ENCODE data around the gene ZDHHC23.

Gene ZDHHC23, protein sequence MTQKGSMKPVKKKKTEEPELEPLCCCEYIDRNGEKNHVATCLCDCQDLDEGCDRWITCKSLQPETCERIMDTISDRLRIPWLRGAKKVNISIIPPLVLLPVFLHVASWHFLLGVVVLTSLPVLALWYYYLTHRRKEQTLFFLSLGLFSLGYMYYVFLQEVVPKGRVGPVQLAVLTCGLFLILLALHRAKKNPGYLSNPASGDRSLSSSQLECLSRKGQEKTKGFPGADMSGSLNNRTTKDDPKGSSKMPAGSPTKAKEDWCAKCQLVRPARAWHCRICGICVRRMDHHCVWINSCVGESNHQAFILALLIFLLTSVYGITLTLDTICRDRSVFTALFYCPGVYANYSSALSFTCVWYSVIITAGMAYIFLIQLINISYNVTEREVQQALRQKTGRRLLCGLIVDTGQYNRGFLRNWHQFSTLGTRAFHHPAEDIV
- 0.29 to 2.4 (median 1.1) reads per million in 18 experiments for total RNA-seq

DNA sequence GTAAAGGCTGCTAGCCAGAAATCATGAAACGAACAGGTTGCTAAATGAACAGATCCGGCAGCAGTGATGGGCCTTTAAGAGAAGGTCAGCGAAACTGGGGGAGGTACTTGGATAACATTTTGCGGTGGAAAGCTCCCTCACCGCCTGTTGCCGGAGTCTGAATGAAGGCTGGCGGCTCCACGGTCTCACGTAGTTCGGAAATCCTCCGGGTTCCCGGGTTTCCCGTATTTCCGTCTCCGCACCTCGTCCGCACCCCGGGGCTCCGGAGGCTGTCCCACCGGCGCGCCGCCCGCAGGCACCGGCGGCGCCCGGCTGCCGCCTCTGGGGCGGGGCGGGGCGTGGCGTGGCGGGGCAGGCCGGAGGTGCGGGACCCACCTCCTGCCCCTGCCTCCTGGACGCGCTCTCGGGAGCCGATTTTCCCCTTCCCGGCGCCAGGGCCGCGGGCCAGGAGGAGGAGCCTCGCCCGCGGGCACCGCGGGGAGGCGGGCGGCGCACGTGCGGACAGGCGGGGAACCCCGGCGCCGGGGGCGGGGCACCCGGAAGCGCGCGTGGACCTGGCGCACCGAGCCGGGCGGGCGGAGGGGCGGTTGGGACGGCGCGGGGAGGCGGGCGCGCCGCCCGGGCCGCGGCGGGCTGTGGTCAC lies at the start of gene ZDHHC23:
Gene ZDHHC23, plus strand, starts transcription at position 642 of the 643 bp plus-strand sequence. CDS start 790 bp downstream, outside the sequence.
- DNase-seq = peak; percentile 17 to 47

DNA sequence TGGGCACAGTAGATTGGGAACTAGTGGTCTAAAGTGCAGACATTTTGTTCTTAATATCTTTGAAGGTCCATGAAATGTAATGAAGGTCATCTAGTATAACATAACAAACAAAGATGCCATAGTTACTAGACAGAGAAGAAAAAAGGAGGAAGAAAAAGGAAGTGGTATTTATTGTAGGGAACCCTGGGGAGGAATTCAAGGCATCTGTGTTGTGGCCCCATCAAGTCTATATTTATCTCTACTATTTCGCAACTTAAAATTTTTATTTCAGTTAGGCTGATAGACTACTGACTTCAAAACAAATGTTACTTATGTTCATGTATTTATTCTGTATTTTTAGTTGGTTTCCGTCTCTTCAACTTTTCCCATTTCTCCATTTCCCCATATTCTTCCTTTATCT lies 48.9 kb upstream of the ZDHHC23 start:
- DNase-seq = no peak

- no peak for DNase-seq
Observed at GRCh38 chr3:113906568-113907140, 41.2 kb upstream of the ZDHHC23 start.

GRCh38 chr3:113908133-113908532 lies 39.7 kb upstream of the ZDHHC23 start:
- DNase-seq = no peak

- no peak for DNase-seq
Observed at GRCh38 chr3:113910966-113911365, 36.8 kb upstream of the ZDHHC23 start.

DNA sequence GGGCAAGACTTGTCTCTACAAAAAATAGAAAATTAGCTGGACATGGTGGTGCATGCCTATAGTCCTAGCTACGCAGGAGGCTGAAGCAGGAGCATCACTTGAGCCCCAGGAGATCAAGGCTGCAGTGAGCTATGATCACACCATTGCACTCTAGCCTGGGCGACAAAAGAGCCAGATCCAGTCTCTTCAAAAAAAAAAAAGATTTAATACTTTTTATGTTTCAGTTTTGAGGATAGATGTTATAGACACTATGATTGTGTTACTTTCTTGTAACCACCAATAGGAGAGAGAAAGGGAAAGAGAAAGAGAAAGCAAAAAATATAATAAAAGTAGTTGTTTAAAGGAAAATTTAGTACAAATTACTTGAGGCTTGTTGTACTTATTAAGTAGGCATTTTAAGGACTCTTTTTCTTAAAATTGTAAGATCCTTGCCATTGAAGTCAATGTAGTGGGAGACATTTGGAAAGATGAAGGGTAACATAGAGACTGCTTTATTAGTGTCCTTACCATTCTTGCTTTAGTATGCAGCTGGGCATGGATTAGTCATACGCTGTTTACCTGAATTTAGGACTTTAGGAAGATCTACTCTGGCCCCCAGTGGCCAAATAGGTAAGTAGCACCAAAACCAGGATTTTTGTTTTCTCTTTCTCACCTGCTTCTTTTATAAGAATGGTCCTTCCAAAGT lies 35.1 kb upstream of the ZDHHC23 start:
- peak in 1 of 2 donors; percentile 15 for DNase-seq

DNA sequence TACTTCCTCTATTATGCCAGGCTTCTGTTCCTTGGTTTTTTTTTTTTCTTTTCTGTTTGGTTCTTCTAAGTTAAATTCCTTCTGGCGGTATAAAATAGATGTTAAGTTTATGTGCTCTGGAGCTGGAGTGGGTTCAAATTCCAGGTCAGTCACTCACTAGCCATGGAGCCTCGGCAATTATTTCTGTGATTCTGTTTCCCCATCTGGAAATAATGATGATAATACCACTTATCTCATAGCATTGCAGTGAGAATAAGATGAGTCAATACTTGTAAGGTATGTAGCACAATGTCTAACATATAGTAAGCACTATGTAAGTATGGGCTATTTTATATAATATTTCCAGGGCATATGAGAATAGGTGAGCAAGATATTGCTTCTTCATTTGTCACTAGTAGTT lies 33.2 kb upstream of the ZDHHC23 start:
- no peak for DNase-seq

DNA sequence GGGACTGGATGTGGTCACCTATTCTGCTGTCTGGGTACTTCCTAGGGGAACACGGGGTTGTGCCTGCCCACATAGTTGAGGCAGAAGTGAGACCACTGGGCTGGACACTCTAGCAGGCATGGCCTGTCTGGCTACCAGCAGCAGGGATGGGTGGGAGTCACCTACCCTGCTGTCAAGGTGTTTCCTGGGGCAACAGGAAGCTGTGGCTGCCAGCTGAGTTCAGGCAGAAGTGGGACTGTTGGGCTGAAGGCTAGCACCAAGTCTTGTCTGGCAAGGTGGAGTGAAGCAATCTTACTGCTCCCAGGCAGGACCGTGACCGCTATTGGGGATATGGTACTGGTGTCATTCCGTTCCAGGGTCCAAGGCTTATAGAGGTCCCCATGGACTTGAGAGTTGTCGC lies 20.3 kb upstream of the ZDHHC23 start:
- DNase-seq = no peak

DNA sequence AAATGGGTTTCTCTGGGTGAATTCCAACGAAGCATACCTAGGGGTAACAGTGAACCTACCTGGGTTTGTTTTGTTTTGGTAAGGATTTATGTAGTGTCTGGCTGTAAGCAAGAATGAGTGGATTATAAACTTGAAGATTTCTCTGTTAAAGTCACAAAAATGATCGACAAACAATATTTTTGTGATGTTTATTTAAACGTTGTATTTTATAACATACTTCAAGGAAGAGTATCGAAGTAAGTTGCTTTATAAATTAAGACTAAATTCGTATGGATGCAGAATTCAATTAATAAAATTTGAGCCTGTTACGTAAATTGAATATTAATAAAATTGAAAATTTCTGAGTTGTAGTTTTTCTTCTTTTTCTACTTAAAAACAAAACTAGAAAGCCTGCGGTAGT lies 982 bp upstream of the ZDHHC23 start:
- no peak for DNase-seq

DNA sequence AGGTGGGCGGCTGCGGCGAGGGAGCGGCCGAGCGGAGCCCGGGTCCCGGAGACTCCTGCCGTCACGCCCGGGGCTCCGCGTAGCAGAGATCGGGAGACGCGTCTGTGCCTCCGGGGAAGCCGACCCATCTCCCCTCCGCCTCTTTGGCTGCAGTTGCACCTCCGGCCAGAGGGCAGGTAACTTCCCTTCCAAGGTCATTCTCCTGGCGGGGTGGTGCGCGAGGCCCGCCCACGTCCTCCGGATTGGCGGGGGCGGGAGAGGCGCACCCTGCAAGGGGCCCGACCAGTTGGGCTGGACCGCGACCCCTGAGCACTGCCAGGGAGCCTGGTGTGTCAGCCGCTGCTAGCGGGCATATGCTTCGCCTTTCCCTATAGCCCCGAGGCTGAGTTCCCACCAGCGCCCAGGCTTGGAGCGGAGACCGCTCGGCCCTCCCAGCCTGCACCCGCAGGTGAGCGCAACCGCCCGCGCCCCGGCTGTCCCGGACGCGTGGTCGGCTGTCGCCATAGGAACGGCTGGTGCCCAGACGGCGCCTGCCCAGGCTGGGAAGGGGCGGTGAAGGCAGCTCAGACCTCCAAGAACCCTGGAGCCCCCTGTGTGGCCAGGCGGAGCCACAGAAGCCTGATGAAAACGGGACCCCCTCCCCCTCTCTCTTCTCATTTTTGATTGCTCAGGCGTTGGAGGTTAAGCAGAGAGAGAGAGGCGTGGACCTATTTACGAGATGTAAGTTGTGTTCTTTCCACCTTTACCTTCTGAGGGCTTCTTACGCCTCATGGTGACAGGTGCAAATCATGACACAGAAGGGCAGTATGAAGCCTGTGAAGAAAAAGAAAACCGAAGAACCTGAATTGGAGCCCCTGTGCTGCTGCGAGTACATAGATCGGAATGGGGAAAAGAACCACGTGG lies 453 bp downstream of the ZDHHC23 start:
- DNase-seq = peak in 1 of 2 donors; percentile 1

- DNase-seq = no peak
Observed at GRCh38 chr3:113952921-113953320, 5.1 kb downstream of the ZDHHC23 start.

GRCh38 chr3:113953677-113954076 lies 5.9 kb downstream of the ZDHHC23 start:
- DNase-seq = no peak

- no peak for DNase-seq
Observed at GRCh38 chr3:113954091-113954685, 6.4 kb downstream of the ZDHHC23 start.

- DNase-seq = no peak
Observed at GRCh38 chr3:113963879-113964278, 16.1 kb downstream of the ZDHHC23 start.

DNA sequence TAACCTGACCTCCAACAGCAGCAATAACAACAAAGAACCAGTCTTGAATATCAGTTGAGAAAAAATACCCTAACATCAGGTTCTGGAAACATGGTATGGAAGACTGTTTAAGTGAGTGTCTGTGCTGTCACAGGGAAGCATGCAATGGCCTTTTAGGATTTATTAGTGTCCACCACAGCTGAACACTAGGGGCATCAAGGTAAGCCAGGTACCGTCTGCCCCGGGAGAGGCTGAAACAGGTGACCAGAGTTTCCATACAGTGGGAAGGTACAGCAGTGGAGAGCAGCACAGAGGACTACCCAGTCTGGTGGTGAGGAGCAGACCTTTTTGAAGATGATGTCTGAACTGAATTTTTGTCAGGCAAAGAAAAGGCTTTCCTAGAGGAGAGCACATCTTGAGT lies 18.4 kb downstream of the ZDHHC23 start:
- DNase-seq = no peak

DNA sequence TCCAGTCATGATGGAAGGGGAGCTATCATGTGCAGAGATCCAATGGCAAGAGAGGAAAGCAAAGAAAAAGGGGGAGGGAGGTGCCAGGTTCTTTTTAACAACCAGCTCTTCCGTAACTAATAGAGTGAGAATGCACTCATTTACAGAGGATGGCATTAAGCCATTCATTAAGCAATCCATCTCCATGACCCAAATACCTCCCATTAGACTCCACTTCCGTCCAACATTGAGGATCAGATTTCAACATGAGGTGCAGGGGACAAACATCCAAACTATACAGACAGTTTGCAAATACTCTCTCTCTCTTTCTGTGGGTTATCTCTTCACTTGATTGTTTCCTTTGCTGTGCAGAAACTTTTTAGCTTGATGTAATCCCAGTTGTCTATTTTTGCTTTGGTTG lies 21.2 kb downstream of the ZDHHC23 start:
- DNase-seq = no peak

DNA sequence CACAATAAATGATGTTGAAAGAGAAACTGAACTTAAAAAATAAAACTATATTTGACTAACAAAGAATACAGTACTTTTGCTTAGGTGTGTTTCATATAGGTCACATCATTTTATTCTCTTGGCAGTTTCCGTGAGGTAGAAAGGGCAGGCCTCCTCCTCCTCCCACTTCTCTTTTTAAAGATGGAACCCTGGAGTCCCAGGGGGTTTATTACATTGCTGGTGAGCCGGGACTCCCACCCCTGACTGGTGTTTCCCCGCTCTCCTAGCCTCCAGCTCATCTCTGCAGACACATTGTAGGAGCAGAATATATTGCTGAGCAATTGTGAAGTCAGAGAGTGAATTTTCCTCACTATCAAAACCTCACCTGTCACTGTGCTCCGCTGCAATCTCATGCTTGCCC lies 30.0 kb downstream of the ZDHHC23 start:
- no peak for DNase-seq

- no peak for DNase-seq
Observed at GRCh38 chr3:113979916-113980315, 32.1 kb downstream of the ZDHHC23 start.

DNA sequence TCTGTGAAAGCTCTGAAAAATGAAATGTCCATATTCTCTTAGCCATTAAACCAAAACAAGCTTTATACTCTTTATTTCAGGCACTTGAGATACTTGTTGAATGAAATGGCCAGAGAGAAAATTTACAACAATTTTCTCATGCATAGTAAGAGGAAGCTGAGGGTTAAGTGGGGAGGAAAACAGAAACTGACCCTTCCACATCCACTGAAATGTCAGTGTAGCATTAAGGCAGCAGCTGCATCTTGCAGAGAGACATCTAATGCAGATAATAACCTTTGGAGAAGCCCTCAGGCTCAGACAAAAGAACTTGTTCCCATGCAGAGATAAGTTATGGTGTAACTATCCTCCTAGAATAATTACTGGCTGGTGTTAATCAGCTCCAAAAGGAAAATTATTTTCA lies 34.0 kb downstream of the ZDHHC23 start:
- DNase-seq = no peak

GRCh38 chr3:113983544-113983943 lies 35.7 kb downstream of the ZDHHC23 start:
- DNase-seq = no peak

DNA sequence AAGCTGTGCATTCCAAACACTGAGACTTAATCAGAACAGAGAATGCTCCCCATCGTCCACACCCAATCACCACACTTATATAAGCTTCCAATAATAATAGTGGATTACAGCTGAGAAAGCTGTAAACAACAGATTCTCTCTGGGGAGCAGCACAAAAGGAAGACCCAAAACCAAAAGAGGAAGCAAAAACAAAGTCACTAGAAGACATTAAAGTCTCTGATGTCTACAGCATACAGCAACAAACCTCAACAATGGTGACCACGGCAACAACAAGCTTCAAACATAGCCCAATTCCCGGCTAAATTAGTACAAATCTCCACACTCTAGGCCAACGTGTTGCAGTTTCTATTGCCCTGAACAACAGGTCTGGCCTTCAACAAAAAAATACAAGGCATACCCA lies 37.7 kb downstream of the ZDHHC23 start:
- no peak for DNase-seq

DNA sequence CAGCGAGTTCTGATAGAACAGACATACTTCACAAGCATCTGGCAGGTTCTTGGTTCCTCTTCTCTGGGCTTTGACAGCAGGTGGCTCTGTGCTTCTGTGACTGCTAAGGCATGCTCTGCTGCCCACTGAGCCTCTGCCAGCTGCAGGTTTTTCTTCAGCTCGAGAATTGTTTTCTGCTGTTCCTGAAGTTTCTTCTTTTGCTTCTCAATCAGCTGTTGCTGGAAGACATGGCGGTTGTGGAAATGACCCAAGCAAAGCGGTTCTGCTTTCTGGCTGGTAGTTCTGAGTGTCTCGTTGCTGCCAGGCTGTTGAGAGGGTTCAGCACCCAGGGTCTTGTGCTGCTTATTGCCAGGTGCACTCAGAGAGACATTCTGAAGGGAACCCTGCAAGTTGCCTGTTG lies 57.7 kb downstream of the ZDHHC23 start:
- no peak for DNase-seq

Data from inflammatory macrophage (primary cell).